COR-L47 (cell line): Measurements from ENCODE around the gene DENND5B.

Source experiments
- DNase-seq: peaks from one replicate; lab custom pipeline; 2025; lab: John Stamatoyannopoulos, UW

Gene DENND5B

DNA sequence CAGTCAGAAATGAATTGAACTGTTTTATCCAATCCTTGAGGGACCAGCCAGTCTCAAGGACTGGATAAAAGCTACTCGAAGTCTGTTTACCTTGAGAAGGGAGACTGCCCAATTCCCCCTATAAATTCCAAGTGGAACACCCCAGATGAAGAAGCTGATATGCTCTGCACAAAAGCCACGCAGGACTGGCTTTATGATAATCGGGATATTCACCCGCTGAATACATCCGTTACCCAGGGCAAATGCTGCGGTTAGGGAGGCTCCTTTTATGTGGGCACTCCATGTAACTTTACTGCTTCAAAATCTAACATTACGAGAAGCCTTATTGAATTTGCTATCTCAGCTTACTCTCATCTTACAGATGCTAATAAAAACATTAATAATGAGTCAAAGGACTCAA, 119.1 kb downstream of the DENND5B start:
- no peak for DNase-seq

DNA sequence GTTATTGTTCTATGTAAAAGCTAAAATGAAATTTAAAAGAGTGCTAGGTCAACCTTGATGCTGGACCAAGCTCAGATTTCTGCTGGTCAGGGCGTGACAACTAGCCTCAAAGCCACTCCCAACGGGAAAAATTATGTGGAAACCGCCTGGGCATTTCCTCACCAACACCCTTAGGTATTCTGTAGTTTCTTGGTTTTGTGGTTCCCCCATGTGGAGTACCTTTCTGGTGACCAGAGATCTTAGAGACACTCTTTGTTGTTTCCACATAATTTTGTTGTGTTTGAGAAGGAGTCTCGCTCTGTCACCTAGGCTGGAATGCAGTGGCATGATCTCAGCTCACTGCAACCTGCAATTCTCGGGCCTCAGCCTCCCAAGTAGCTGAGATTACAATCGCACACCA, 119.9 kb downstream of the DENND5B start:
- DNase-seq, result no peak

DNA sequence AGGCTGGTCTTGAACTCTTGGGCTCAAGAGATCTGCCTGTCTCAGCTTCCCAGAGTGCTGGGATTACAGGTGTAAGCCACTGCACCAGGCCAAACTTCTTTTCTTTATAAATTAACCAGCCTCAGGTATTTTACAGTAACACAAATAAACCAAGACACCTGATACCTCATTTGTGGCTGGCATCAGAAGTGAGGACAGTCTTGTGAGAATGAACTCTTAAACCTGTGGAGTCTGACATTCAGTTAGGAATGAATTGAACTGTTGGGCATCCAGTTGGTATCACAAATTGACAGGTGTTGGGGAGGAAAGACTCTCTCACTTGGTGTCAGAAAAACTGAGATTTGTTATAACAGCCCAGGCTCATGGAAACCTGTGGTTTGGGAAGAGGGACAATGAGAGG, 120.5 kb downstream of the DENND5B start:
- no peak for DNase-seq

DNA sequence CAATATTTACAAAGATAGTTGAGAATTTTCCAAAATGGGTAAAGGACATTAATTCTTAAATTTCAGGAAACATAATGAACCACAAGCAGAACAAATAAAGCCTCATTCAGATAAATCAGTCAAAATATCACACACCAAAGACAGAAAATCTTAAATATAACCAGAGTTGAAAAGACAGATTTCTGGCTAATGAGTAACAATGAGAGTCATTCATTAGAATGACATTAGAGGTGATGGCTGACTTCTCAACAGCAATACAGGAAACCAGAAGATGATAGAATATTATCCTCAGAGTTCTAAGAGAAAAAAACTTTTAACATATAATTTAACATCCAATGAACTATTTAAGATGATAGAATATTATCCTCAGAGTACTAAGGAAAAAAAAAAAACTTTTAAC, 124.2 kb downstream of the DENND5B start:
- no peak for DNase-seq

DNA sequence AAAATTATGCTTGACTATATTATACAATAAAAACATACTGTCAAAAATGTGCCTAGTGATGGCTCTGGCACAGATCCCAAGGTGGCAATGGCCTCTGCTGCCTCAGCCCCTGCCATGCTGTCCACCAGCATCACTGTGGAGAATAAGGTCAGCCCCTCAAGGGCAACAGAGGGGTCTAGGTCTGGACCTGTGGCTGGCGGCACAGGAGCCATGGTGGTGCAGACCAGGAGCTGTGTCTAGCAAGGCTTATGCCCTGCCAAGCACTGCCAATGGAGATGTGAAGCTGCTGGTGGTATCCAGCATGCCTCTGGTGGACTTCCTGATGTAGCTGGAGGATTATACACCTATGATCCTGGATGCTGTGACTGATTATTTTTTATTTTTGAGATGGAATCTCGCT, 125.9 kb downstream of the DENND5B start:
- no peak for DNase-seq

DNA sequence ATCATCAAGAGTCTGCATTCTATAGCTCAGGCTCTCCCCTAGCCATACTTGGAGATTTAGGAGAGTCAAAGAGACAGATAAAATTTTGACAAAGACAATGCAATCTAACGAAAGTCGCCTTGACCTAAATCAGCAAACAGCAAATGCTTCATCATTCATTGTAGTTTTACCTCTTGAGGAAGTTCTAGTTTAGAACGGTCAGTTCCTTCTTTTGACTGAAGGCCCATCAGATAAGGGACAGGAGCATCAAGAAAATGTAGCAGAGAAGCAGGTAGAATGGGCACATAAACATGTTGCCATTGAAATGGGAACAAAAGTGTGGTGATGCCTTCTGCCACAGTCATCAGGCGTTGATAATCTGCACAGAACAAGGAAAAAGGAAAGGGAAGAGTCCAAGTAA, 130.9 kb downstream of the DENND5B start:
- DNase-seq, result no peak

DNA sequence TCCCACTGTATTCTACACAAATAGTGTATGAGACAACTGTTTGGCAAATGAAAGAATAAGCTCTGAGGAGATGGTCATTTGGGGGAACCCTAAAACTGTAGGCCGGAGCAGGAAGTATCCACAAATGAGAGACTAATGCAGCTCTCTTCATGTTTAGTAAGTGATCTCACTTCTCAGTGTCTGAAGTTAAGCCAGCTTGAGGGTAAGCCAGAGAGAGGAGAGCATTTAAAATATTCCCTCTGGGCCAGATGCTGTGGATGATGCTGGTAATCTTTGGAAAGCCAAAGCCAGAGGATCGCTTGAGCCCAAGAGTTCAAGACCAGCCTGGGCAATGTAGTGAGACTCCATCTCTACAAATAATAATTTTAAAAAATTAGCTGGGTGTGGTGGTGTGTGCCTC, 134.4 kb downstream of the DENND5B start:
- DNase-seq, result no peak

DNA sequence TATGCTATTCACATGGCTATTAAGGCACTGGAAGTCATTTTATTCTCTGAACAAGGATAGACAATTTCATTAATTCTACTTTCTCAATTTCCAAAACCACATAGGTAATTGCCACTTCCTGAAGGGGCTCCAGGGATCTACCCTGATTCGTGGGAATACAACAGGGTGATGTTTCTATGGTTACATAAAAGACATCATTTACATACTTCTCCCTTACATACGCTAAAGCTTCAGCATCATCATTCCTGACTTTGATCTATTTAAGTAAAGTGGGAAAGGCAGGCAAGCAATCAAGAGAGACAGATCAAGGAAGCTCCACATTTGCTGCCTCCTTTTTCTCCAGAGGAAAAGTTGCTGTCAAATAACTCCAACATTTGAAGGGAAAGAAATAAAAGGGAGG, 146.2 kb downstream of the DENND5B start:
- DNase-seq, result no peak

DNA sequence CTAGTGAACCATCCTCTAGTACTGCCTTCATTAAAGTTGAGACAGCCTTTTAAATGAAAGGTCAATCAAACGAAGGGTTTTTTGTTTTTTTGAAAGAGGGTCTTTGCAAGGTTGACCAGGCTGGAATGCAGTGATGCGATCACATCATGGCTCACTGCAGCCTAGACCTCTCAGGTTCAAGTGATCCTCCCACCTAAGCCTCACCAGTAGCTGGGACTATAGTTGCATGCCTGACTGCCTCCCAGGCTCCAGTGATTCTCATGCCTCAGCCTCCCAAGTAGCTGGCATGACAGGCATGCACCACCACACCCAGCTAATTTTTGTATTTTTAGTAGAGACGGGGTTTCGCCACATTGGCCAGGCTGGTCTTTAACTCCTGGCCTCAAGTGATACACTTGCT, 150.3 kb downstream of the DENND5B start:
- DNase-seq, result no peak

DNA sequence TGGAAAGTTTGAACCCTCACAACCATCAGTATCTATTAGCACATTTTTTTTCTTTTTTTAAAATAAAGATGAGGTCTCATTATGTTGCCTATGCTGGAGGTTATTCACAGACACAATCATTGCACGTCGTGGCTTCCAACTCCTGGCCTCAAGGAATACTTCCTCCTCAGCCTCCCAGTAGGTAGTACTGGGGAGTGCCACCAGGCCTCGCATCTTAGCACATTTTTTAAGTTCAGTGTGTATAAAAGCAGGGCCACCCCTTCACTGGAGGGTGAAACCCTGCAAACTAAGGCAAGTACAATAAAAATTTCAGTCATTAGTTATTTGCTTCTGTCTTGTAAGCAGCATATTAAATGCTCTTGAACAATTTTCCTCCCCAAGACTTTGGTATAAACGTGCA, 150.8 kb downstream of the DENND5B start:
- no peak for DNase-seq

DNA sequence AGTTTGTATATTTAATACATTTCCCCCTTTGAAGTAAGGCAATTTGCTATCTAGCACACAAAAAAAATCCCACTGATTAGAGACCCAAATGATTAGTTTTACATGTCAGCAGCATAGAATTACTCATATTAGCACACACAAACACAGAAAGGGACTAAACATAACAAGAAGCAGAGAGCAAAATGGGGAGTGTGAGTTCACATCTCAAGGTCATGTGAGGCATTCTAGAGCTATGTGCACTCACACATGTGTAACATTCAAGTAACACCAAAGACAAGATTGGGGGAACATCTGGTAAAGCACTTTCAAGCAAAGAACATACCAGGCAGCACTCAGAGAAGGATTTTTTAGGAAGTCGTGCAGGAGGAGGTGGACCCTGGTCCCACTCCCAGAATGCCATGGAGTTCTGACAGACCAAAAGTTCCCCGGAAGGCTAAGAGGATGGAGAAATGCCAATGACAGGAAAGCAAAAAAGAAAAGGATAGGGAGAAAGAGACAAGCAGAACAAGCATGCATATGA, 159.2 kb downstream of the DENND5B start:
- no peak for DNase-seq

DNA sequence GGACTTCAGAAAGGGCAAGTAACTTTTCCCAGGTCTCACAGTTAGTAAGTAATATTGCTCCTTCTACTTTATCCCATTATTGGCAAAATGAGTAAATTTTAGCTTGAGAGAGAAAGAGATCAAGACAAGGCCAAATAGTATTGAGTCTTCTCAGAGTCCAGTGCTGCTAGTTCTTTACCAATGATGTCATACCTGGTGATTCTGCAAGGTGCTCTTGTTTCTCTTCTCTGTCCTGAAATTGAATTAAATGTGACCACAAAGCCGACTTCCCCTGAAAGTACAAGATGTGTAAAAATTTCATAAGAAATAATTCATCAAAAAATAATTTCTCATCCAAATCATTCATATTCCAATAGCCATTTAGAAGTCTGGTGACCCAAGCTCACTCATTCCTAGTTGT, 167.5 kb downstream of the DENND5B start:
- DNase-seq, result no peak

DNA sequence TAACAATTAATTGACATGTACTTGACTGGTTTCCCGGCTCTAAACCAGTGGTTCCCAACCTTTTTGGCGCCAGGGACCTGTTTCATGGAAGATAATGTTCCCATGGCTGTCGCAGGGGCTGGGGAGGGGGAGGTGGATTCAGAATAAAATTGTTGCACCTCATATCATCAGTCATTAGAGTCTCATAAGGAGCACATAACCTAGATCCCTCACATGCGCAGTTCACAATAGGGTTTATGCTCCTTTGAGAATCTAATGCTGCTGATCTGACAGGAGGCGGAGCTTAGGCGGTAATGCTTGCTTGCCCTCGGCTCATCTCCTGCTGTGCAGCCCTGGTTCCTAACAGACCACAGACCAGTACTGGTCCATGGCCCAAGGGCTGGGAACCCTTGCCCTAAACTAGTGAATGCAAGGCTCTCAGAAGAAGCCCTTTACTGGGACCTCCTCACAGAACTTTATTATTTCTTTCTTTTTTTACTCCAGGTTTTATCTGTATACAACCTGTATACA, 178.6 kb downstream of the DENND5B start:
- DNase-seq, result no peak

DNA sequence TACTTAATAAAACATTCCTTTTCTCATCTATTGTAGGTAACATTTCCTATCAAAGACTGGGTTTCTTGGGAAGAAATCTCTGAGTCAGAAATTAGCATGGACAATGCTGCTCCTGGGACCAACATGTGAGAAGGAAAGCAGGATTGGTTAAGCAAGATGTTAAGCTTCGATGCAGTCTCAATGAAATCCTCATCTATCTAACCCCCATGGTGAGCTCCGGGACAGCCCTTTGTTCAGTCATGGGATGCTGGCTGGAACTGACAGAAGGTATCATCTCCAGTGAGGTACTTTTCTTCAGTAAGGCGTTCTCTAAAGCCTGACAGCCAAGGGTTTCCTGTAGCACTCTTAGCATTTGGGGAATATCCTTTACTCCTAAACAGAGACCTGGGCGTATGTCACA, 182.2 kb downstream of the DENND5B start:
- DNase-seq, result no peak

DNA sequence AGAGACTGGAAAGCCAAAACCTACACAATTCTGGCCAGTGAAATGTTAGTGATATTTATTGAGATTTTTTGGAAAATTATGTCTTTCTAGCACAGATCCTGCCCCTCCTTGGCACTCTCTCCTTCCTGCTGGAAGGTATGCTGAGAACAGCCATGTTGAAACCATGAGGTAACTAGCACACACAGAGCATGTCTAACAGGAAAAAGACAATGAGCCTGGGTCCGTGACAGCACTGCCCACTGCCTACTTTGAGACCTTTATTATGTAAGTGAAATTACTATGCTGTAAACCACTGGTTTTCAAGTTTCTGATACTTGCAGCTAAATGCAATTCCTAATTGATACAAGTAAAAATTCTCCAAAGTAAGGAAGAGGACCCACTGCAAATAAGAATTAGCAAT, 183.4 kb downstream of the DENND5B start:
- DNase-seq, result no peak

DNA sequence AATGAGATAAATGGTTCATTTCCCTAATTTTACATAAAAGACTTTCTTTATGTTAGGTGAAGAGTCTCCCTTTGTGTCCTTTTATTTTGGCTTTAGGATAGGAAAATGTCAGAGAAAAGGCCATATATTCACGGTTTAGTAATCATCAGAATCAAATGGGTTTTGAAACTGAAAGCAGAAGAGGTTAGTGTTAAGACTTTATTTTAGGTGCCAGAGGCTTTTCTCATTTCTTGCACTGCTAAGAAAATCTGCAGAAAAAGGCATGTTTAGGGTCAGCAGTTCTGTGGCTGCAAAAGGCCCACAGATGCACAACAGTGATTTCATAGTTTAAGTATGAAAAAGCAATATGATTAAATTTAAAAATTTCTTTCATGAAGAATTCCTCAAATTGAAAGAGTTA, 184.6 kb downstream of the DENND5B start:
- no peak for DNase-seq

DNA sequence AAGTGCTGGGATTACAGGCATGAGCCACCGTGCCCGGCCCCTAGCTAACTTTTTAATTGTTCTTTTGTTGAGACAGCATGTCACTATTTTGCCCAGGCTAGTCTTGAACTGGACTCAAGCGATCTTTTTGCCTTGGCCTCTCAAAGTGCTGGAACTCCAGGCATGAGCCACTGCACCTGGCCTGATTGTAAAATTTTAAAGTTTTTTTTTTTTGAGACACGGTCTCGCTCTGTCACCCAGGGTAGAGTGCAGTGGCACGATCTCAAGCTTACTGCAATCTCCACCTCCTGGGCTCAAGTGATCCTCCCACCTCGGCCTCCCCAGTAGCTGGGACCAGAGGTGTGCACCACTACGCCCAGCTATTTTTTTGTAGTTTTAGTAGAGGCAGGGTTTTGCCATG, 185.9 kb downstream of the DENND5B start:
- no peak for DNase-seq

DNA sequence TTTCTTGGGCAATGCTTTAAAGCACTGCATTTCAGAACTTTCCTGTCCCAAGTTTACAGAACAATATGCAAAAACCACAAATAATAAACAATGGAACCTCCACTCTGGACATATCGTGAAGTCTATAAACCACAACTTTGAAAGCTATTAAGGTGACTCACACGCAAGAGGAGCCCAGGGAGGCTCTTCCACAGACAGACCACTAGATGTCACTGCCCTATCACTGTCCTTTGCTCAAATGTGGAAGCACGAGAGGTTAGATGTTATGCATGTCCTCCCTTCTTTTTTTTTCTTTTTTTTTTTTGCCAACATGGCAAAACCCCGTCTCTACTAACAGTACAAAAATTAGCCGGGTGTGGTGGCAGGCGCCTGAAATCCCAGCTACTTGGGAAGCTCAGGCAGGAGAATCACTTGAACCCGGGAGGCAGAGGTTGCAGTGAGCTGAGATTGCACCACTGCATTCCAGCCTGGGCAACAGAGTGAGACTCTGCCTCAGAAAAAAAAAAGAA, 187.8 kb downstream of the DENND5B start:
- DNase-seq, result peak; percentile 29

DNA sequence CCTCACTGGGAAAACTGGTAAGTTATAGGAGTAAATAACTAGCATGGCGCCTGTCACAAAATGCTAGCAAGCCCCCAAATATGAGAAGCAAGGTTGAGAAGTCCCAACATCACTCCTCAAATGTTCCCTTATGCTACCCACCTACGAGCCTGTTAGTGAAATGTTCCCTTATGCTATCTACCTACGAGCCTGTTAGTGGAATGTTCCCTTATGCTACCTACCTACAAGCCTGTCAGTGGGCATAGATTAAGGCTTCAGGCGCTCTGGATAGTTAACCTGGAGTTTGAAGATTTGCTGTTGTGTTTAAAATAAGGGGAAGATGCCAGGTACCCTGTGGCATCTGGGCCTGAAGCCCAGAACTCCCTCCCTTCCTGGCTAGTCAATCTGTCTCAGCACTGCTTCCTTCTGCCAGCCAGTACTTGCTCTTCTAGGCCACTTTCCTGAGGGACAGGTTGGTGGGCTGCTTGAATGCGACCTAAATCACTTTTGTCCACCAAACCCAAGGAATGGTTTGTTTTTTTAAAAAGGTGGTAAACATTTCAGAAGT, 197.9 kb downstream of the DENND5B start:
- DNase-seq, result no peak

DNA sequence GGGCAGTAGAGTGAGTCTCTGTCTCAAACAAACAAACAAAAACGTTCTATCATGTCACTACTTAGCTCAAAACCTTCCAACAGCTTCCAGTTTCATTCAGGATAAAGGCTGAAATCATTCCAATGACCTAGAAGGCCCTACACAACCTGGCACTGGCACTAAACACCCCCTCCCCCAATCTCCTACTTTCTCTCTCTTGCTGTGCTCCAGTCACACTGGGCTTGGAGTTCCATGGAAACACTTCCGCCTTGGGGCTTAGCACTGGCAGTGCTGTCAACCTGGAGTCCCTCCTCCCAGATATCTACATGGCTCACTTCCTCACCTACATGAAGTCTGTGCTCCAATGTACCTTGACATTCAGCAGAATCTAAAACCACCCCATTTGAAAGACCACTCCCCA, 199.9 kb downstream of the DENND5B start:
- DNase-seq, result no peak

DNA sequence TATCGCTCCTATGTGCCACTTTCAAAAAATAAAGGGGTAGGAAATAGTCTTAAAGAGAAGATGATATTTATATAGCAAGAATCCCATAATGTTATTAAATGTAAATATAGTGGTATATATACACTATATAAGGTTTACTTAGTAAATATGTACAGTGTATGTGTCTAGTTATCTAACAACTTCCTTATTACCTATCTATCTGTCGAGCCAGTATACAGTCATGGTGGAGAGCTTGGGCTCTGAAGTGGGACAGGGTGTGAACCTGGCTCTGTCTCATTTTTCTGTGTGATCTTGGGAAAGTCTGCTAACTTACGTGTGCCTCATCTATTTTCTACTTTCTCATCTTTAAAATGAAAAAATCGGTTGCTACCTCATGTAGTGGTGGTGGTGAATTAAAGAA, 202.2 kb downstream of the DENND5B start:
- no peak for DNase-seq

DNA sequence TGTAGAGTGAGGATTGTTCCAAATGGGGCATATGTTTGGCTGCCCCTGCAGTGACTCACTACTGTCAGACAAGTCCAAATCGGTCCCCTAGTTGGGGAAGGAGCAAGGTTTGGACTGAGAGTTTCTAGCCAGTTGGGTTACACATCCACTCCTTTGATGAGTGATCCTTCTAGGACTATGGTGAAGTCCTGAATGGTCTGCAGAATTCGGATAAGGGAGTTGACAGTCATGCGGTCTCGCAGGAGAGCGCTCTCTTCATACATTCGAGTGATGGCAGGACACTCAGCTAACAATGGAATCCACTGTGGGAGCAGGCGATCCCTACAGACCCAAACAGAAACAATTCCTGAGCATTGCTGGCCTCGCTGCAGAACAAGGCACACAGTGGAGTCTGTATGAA, 203.5 kb downstream of the DENND5B start:
- DNase-seq, result no peak

DNA sequence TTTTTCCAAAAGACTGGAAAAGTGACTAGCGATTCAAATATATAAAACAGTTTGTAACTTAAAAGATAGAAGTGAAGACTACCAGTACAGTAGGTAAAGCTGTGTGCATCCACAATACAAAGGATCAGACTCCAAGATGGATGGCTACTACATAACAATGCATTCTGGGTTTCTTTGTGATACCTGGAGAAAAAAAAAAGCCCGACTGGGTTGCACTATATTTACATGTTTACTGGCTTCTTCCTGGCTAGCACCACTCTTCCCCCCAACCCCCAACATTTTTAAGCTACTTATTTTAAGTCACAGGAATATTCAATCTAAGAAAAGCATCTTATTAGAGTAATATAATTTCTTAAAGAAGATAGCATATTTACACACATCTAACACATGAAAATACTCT, 203.9 kb downstream of the DENND5B start:
- DNase-seq, result no peak

DNA sequence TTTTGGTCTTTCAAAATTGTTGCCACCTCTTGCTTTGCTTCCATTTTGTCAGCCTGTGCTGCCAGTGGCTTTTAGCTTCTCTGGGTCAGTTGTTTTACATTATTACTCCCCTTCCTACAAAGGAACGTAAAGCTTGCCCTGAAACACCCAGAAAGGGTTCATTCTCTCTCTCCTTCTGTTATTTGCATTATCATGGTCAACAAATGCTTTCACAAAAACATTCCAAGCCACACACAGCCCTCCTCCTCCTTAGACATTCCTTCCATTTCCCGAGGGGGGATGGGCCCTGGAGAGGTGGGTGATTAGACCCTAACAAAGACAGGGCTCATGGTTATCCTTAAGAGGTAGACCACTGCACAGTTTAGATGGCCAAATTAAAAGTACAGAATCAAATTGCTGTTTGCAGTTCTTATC, 204.6 kb downstream of the DENND5B start:
- no peak for DNase-seq
